IMR-90 (cell line): Measurements from ENCODE around the gene SCAMP1. TPM values are rescaled to one million over a fixed set of nuclear protein-coding genes. Genes with fewer than 3 reads are reported as not detected.

Source experiments
- ATAC-seq: fragments of 200-7000 bp; cut with Tn5 transposase; 2 replicates; pipeline ENCODE4 v1.9.1; 2020; ENCODE audit warnings: low read depth, mild to moderate bottlenecking, moderate library complexity
- BruUV-seq: library from RNA; stranded (reverse); fragments of 400-500 nt; replicated peaks from 2 replicates; lab custom pipeline; 2021; lab: Mats Ljungman, UMichigan
- CTCF ChIA-PET: fragments of 300-600 bp; formaldehyde crosslinking; extraction: SDS; loops from one replicate; lab custom pipeline; 2021; ENCODE audit warnings: antibody characterized with exemption; lab: Yijun Ruan, JAX
- POLR2A ChIA-PET: fragments of 300-600 bp; sonication (Branson Sonifier 250); formaldehyde crosslinking; loops from one replicate; lab custom pipeline; 2022; ENCODE audit warnings: antibody characterized with exemption; ENCODE audit not compliant: unreplicated experiment; lab: Charles Lee
- DNase-seq: peaks from one replicate; pipeline ENCODE4 v3.0.0; 2013
- H2AFZ ChIP-seq: replicated peaks from 2 replicates; pipeline ENCODE3; 2013; ENCODE audit warnings: low read length, mild to moderate bottlenecking; ENCODE audit not compliant: poor library complexity
- H2AK5ac ChIP-seq: 2 replicates; pipeline ENCODE4 v1.6.1; 2013; ENCODE audit warnings: low read depth, low read length, inconsistent platforms
- H2AK9ac ChIP-seq: replicated peaks from 2 replicates; pipeline ENCODE3; 2013; ENCODE audit warnings: mild to moderate bottlenecking, low read depth, low read length, moderate library complexity; ENCODE audit not compliant: poor library complexity
- H2BK120ac ChIP-seq: 2 replicates; pipeline ENCODE4 v1.6.1; 2013; ENCODE audit warnings: low read depth, low read length, inconsistent platforms
- H2BK15ac ChIP-seq: 3 replicates; pipeline ENCODE4 v1.6.1; 2013; ENCODE audit warnings: low read depth, low read length, inconsistent platforms
- H2BK20ac ChIP-seq: 2 replicates; pipeline ENCODE4 v1.6.1; 2013; ENCODE audit warnings: low read depth, mild to moderate bottlenecking, inconsistent platforms, low read length, moderate library complexity
- H2BK5ac ChIP-seq: 2 replicates; pipeline ENCODE4 v1.6.1; 2013; ENCODE audit warnings: mild to moderate bottlenecking, low read depth, low read length, inconsistent platforms; ENCODE audit not compliant: poor library complexity, severe bottlenecking
- H3K14ac ChIP-seq: replicated peaks from 2 replicates; pipeline ENCODE4 v1.6.1; 2013; ENCODE audit warnings: low read depth, low read length, inconsistent platforms
- H3K18ac ChIP-seq: 2 replicates; pipeline ENCODE4 v1.6.1; 2013; ENCODE audit warnings: low read depth, low read length, control low read depth
- H3K23ac ChIP-seq: 2 replicates; pipeline ENCODE4 v1.6.1; 2013; ENCODE audit warnings: low read depth, low read length, inconsistent platforms
- H3K27ac ChIP-seq: 2 replicates; pipeline ENCODE4 v1.5.1; 2013; ENCODE audit warnings: mild to moderate bottlenecking, control low read depth, low read length; ENCODE audit not compliant: insufficient read depth
- H3K27me3 ChIP-seq: 2 replicates; pipeline ENCODE4 v1.6.1; 2013; ENCODE audit warnings: low read length; ENCODE audit not compliant: control insufficient read depth, insufficient read depth
- H3K36me3 ChIP-seq: 2 replicates; pipeline ENCODE4 v1.6.1; 2013; ENCODE audit warnings: low read length, mixed read lengths; ENCODE audit not compliant: control insufficient read depth, insufficient read depth
- H3K4ac ChIP-seq: 2 replicates; pipeline ENCODE4 v1.6.1; 2013; ENCODE audit warnings: low read depth, low read length, inconsistent platforms
- H3K4me1 ChIP-seq: 2 replicates; pipeline ENCODE4 v1.6.1; 2013; ENCODE audit warnings: low read length, mixed read lengths; ENCODE audit not compliant: control insufficient read depth, insufficient read depth
- H3K4me2 ChIP-seq: 2 replicates; pipeline ENCODE4 v1.6.1; 2013; ENCODE audit warnings: low read depth, mild to moderate bottlenecking, control low read depth, low read length, moderate library complexity
- H3K4me3 ChIP-seq: 2 replicates; pipeline ENCODE4 v1.5.1; 2013; ENCODE audit warnings: low read depth, mild to moderate bottlenecking, control low read depth, low read length, moderate library complexity; ENCODE audit not compliant: insufficient read depth
- H3K56ac ChIP-seq: 2 replicates; pipeline ENCODE4 v1.6.1; 2013; ENCODE audit warnings: low read length, inconsistent platforms; ENCODE audit not compliant: insufficient read depth; ENCODE audit errors: extremely low read depth
- H3K79me1 ChIP-seq, 2 experiments: 2 replicates each; pipeline ENCODE4 v1.6.1; 2013; ENCODE audit warnings: low read length in 2 of 2, inconsistent platforms in 1 of 2, low read depth in 1 of 2
- H3K9ac ChIP-seq: 2 replicates; pipeline ENCODE4 v1.6.1; 2013; ENCODE audit warnings: low read depth, low read length, control low read depth
- H3K9me1 ChIP-seq: 2 replicates; pipeline ENCODE4 v1.6.1; 2013; ENCODE audit warnings: low read length, inconsistent platforms; ENCODE audit not compliant: insufficient read depth
- H3K9me3 ChIP-seq: 2 replicates; pipeline ENCODE4 v1.6.1; 2013; ENCODE audit warnings: low read length; ENCODE audit not compliant: control insufficient read depth, insufficient read depth
- H4K20me1 ChIP-seq: 2 replicates; pipeline ENCODE4 v1.6.1; 2013; ENCODE audit warnings: low read length, inconsistent platforms; ENCODE audit not compliant: insufficient read depth
- H4K5ac ChIP-seq: 2 replicates; pipeline ENCODE4 v1.6.1; 2013; ENCODE audit warnings: mild to moderate bottlenecking, low read depth, low read length, control low read depth
- H4K8ac ChIP-seq, 2 experiments: 2 replicates each; pipeline ENCODE4 v1.6.1; 2013; ENCODE audit warnings: low read depth in 2 of 2, low read length in 2 of 2, control low read depth in 1 of 2, inconsistent platforms in 1 of 2
- H4K91ac ChIP-seq: 2 replicates; pipeline ENCODE4 v1.6.1; 2013; ENCODE audit warnings: low read depth, low read length, inconsistent platforms; ENCODE audit not compliant: insufficient read depth
- BHLHE40 ChIP-seq: fragments of 150-350 bp; IDR thresholded peaks from 2 replicates; pipeline ENCODE4 v1.6.1; 2016; ENCODE audit warnings: mild to moderate bottlenecking, low read depth, low read length
- CHD1 ChIP-seq: IDR thresholded peaks from 2 replicates; pipeline ENCODE4 v1.6.1; 2012; ENCODE audit warnings: low read depth, low read length, improper control_type of control experiment
- FOS ChIP-seq: fragments of 150-350 bp; IDR thresholded peaks from 2 replicates; pipeline ENCODE4 v1.6.1; 2016; ENCODE audit warnings: low read depth, low read length
- MAFK ChIP-seq: IDR thresholded peaks from 2 replicates; pipeline ENCODE4 v1.6.1; 2012; ENCODE audit warnings: low read depth, low read length, improper control_type of control experiment
- MAZ ChIP-seq: IDR thresholded peaks from 2 replicates; pipeline ENCODE4 v1.6.1; 2012; ENCODE audit warnings: low read depth, mild to moderate bottlenecking, low read length, improper control_type of control experiment, moderate library complexity, borderline replicate concordance
- MXI1 ChIP-seq: IDR thresholded peaks from 2 replicates; pipeline ENCODE4 v1.6.1; 2012; ENCODE audit warnings: low read depth, mild to moderate bottlenecking, low read length, moderate library complexity, borderline replicate concordance
- POLR2A ChIP-seq: IDR thresholded peaks from 2 replicates; pipeline ENCODE4 v1.6.1; 2012; ENCODE audit warnings: mild to moderate bottlenecking, low read depth, low read length
- RAD21 ChIP-seq: IDR thresholded peaks from 2 replicates; pipeline ENCODE4 v1.6.1; 2012; ENCODE audit warnings: low read length, improper control_type of control experiment
- WGBS, 2 experiments: methylation state at CpG; one replicate each; pipeline versions ENCODE4 v1.1.5 to v1.1.7; 2013; ENCODE audit warnings: missing lambda C conversion rate in 2 of 2; ENCODE audit not compliant: insufficient read length in 1 of 2; ENCODE audit errors: extremely low coverage in 2 of 2; 5-methylcytosine and 5-hydroxymethylcytosine counted together
- dilution Hi-C: fragments of 300-500 bp; cut with HindIII; formaldehyde crosslinking; loops from one replicate; pipeline ENCODE4 v1.14.3; 2018; ENCODE audit warnings: low sequenced_read_pairs; ENCODE audit not compliant: unreplicated experiment
- in situ Hi-C: fragments of 300-500 bp; cut with MboI; formaldehyde crosslinking; loops from 3 replicates; pipeline ENCODE4 v1.14.3; 2019; ENCODE audit warnings: low sequenced_read_pairs, inconsistent platforms, mixed read lengths
- intact Hi-C: fragments of 100-400 bp; cut with micrococcal nuclease; formaldehyde crosslinking; loops from 2 replicates; pipeline ENCODE4 v1.10.0; 2022
- polyA plus RNA-seq, 3 experiments: library from polyadenylated mRNA; depleted of rRNA; stranded (reverse); fragments of >200 nt; gene quantifications; 2 replicates each; pipeline ENCODE4 v1.2.3, GENCODE V29; 2012; ENCODE audit warnings: low replicate concordance in 1 of 3
- total RNA-seq: library from RNA; depleted of rRNA; stranded (reverse); fragments of >200 nt; gene quantifications from 2 replicates; pipeline ENCODE4 v1.2.3, GENCODE V29; 2012
- TF ChIP-seq, protein P1 (sequence below): fragments of 150-350 bp; IDR thresholded peaks from 2 replicates; pipeline ENCODE4 v1.6.1; 2016; ENCODE audit warnings: low read depth, mild to moderate bottlenecking, low read length, moderate library complexity, borderline replicate concordance

The SCAMP1 gene
- total and polyA plus RNA-seq, 2 of the 4 experiments (the other 2 are of a cell fraction), result 13.5 to 114 TPM

DNA sequence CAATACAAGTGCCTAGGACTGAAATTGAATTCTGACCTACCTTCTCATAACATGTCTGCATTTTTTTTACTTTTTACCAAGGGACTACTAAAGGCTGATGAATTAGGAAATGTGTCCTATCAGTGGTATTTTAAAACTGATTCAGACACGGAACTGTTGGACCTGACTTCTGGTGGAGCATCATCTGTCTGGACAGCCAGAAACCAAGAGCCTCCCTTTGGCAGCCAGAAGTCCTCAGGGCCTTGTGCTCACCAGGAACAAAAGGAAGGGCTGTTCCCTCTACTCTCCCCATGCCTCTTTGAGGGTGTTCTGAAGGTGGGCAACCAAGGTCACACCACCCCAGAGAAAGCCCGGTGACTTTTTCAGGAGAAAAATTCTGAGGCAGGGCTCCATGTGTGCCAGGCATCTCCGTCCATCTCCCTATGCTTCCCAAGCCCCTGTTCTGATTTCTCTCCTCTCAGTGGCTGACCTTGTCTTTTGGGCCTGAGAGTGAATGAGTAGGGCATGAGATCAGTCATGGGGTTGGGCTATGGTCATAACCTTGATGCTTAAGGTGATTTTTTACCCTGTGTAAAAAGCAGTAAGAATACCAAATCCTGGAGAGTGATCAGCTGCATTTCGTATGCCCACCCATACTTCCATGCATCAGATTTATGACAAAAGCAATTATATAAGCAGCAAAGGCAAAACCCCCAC is 143.7 kb downstream of the SCAMP1 start:
- DNase-seq, result no peak
- H3K27ac ChIP-seq, result peak overlapping the region; percentile 13; the same call in 1 of the 2 replicates
- peak overlapping the region; percentile 77 for H2BK5ac ChIP-seq
- H3K4me2 ChIP-seq, result no peak overlapping the region
- H3K9me1 ChIP-seq, result peaks cover 31% of the 10 kb centered on the region
- no peak overlapping the region for H2AK9ac ChIP-seq
- H3K79me1 ChIP-seq, result peaks cover 34 to 73% of the 10 kb centered on the region in 2 experiments
- no peak overlapping the region for H3K4me3 ChIP-seq
- no peaks in the 10 kb centered on the region for H3K9me3 ChIP-seq
- no peaks in the 10 kb centered on the region for H3K27me3 ChIP-seq
- in situ Hi-C loops (loop anchor here (10.0 kb wide), 1 partner anchor 91 kb away; no protein-coding TSS in a partner anchor), dilution Hi-C loops (no loop called here), intact Hi-C loops (loop anchor here (2.0 to 5.0 kb wide), 2 partner anchors 17 to 37 kb away; no protein-coding TSS in a partner anchor)
- ATAC-seq, result no peak
- 0 out of 2 replicates have a peak overlapping the region, but pooled peaks have one; percentile 50 for H3K14ac ChIP-seq
- peaks cover 40% of the 10 kb centered on the region for H3K4me1 ChIP-seq
- no TSS peak for BruUV-seq
- H2BK20ac ChIP-seq, result peak overlapping the region; percentile 38; the same call in 1 of the 2 replicates
- peak overlapping the region; percentile 68 for H3K4ac ChIP-seq
- peak overlapping the region; percentile 49 for H4K91ac ChIP-seq
- H2AFZ ChIP-seq, result no peak overlapping the region
- peak overlapping the region in 1 of 2 experiments; percentile 29; a peak in 2 of 4 replicates for H4K8ac ChIP-seq
- H4K20me1 ChIP-seq, result peaks cover 41% of the 10 kb centered on the region; the same call in 1 of the 2 replicates
- H2BK15ac ChIP-seq, result peak overlapping the region; percentile 44; the same call in 1 of the 3 replicates
- ChIA-PET POLR2A (interaction anchor here (1.0 kb wide), 1 partner anchor 8 kb away, joined by 3 read pairs; no protein-coding TSS in a partner anchor), CTCF (no interaction called here)
- H4K5ac ChIP-seq, result no peak overlapping the region
- no peaks in the 10 kb centered on the region for H3K36me3 ChIP-seq
- peak overlapping the region; percentile 71 for H2BK120ac ChIP-seq
- 71% methylated on average over 1 of the region's 4 CpGs; no CpG with 5 or more reads in 1 of the 2 experiments for WGBS, 2 experiments
- TF ChIP-seq MXI1, result no peak
- TF ChIP-seq, protein P1, sequence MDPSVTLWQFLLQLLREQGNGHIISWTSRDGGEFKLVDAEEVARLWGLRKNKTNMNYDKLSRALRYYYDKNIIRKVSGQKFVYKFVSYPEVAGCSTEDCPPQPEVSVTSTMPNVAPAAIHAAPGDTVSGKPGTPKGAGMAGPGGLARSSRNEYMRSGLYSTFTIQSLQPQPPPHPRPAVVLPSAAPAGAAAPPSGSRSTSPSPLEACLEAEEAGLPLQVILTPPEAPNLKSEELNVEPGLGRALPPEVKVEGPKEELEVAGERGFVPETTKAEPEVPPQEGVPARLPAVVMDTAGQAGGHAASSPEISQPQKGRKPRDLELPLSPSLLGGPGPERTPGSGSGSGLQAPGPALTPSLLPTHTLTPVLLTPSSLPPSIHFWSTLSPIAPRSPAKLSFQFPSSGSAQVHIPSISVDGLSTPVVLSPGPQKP, result no peak
- TF ChIP-seq FOS, result no peak
- no peak for TF ChIP-seq MAZ
- no peak for TF ChIP-seq CHD1
- TF ChIP-seq BHLHE40, result no peak
- no peak; the same call in 1 of the 2 replicates for TF ChIP-seq POLR2A
- TF ChIP-seq RAD21, result no peak
- TF ChIP-seq MAFK, result no peak
- peak overlapping the region; percentile 14; the same call in 1 of the 2 replicates for H3K23ac ChIP-seq
- no peak overlapping the region for H3K56ac ChIP-seq
- no peak overlapping the region for H3K9ac ChIP-seq
- H3K18ac ChIP-seq, result peak overlapping the region; percentile 22
- H2AK5ac ChIP-seq, result 0 out of 2 replicates have a peak overlapping the region, but pooled peaks have one; percentile 24
